ENCODE measurements around the gene PPM1G. TPM values are rescaled to one million over a fixed set of nuclear protein-coding genes. Genes with fewer than 3 reads are reported as not detected.

The PPM1G gene
- total and polyA plus RNA-seq, 10 donors = 36.0 to 59.3 (median 48.4) TPM

GRCh38 chr2:27347641-27348040 lies 61.8 kb downstream of the PPM1G start:
- no peak for DNase-seq
- WGBS, 5 donors = 94 to 100% (median 96%) methylated on average over 2 of the region's 2 CpGs
- TF ChIP-seq POLR2AphosphoS5 (IDR thresholded peaks at IDR 0.05) = no peak
- no peak for TF ChIP-seq POLR2A (IDR thresholded peaks at IDR 0.05)
- TF ChIP-seq CTCF (IDR thresholded peaks at IDR 0.05 in 8 of 11, conservative IDR thresholded peaks at IDR 0.05 in 3 of 11) = no peak
- no peak overlapping the region for H3K27ac ChIP-seq
- H3K4me3 ChIP-seq = no peak overlapping the region
- peaks cover 0 to 51% (median 10%) of the 10 kb centered on the region in 6 donors for H3K4me1 ChIP-seq
- peaks cover 0 to 53% (median 13%) of the 10 kb centered on the region in 6 donors for H3K36me3 ChIP-seq
- H3K9me3 ChIP-seq = no peaks in the 10 kb centered on the region
- H3K27me3 ChIP-seq (replicated peaks in 1 of 7) = no peaks in the 10 kb centered on the region
- intact Hi-C loops (cut with DNase I; ENCODE audit: low total_unique reads) = no loop called here

- Histone ChIP-seq H3K4me1 (no peaks in the 10 kb centered on the region), H3K27ac (no peak overlapping the region), H3K27me3 (replicated peaks in 1 of 7) (no peaks in the 10 kb centered on the region), H3K9me3 (no peaks in the 10 kb centered on the region), H3K36me3 (peaks cover 7 to 100% (median 89%) of the 10 kb centered on the region in 6 donors), H3K4me3 (no peak overlapping the region)
- intact Hi-C loops (cut with DNase I; ENCODE audit: low total_unique reads) = no loop called here
- 94 to 98% (median 97%) methylated on average over 7 of the region's 7 CpGs for WGBS, 5 donors
- no peak for DNase-seq
- no peak for TF ChIP-seq POLR2AphosphoS5 (IDR thresholded peaks at IDR 0.05)
- no peak for TF ChIP-seq CTCF (IDR thresholded peaks at IDR 0.05 in 8 of 11, conservative IDR thresholded peaks at IDR 0.05 in 3 of 11)
- TF ChIP-seq POLR2A (IDR thresholded peaks at IDR 0.05) = no peak
Observed at GRCh38 chr2:27336173-27336572, 73.2 kb downstream of the PPM1G start.

DNA sequence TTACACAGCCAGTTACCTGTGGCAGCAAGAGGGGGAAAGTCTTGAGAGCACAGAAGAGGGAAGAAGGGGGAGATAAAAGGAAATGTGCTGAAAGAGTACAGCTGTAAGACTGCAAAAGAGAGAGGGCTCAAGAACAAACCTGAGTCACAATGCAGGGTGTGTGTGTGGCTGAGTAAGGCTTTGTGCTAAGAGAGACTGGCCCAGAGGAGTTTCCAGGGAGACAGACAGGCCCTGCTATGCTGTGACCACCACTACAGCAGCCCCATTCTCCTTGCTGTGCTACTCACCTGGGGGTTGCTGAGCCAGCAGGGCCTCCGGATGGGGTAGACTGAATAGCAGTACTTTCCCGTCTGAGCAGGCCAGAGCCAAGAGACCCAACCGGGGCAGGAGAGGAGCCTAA lies 74.1 kb downstream of the PPM1G start:
- no peaks in the 10 kb centered on the region for H3K27me3 ChIP-seq (replicated peaks in 1 of 7)
- 93 to 95% (median 94%) methylated on average over 3 of the region's 3 CpGs for WGBS, 5 donors
- H3K9me3 ChIP-seq = no peaks in the 10 kb centered on the region
- H3K4me1 ChIP-seq = no peaks in the 10 kb centered on the region
- H3K4me3 ChIP-seq = no peak overlapping the region
- intact Hi-C loops (cut with DNase I; ENCODE audit: low total_unique reads) = no loop called here
- H3K27ac ChIP-seq = no peak overlapping the region
- TF ChIP-seq POLR2A (IDR thresholded peaks at IDR 0.05) (no peak), POLR2AphosphoS5 (IDR thresholded peaks at IDR 0.05) (no peak), CTCF (IDR thresholded peaks at IDR 0.05 in 8 of 11, conservative IDR thresholded peaks at IDR 0.05 in 3 of 11) (no peak)
- peaks cover 7 to 100% (median 88%) of the 10 kb centered on the region in 6 donors for H3K36me3 ChIP-seq
- DNase-seq = no peak

Other genes starting within 250 kb of the PPM1G start
- 100 to 1,000 TPM in 3 of 7 donors, 10 to 100 TPM in 4; 59.2 to 300 (median 92.8) TPM for gene ATRAID, start 197.6 kb downstream of the PPM1G start, total RNA-seq
- 100 to 1,000 TPM in 2 of 3 donors, 10 to 100 TPM in 1; 85.1 to 131 (median 116) TPM for gene ATRAID, start 197.6 kb downstream of the PPM1G start, polyA plus RNA-seq
- 10 to 100 TPM; 19.4 to 33.3 (median 23.2) TPM for gene SLC5A6, start 197.3 kb downstream of the PPM1G start, total RNA-seq
- 10 to 100 TPM; 11.9 to 15.4 (median 15.3) TPM for gene SLC5A6, start 197.3 kb downstream of the PPM1G start, polyA plus RNA-seq
- gene CAD, start 192.2 kb downstream of the PPM1G start, total RNA-seq = 10 to 100 TPM; 20.9 to 38.8 (median 30.3) TPM
- 10 to 100 TPM; 10.9 to 18.3 (median 14.2) TPM for gene CAD, start 192.2 kb downstream of the PPM1G start, polyA plus RNA-seq
- under 1 TPM in 2 of 7 donors, not detected in 5; 0.32 to 0.34 TPM for gene SLC30A3, start 146.5 kb downstream of the PPM1G start, total RNA-seq
- gene SLC30A3, start 146.5 kb downstream of the PPM1G start, polyA plus RNA-seq = under 1 TPM; 0.05 to 0.16 (median 0.07) TPM
- gene DNAJC5G, start 134.2 kb downstream of the PPM1G start, total RNA-seq = not detected
- gene DNAJC5G, start 134.2 kb downstream of the PPM1G start, polyA plus RNA-seq = not detected
- gene TRIM54, start 127.2 kb downstream of the PPM1G start, total RNA-seq = 1 to 10 TPM in 1 of 7 donors, under 1 TPM in 5, not detected in 1; 0.23 to 3.1 (median 0.48) TPM
- under 1 TPM; 0.22 to 0.77 (median 0.49) TPM for gene TRIM54, start 127.2 kb downstream of the PPM1G start, polyA plus RNA-seq
- gene UCN, start 101.1 kb downstream of the PPM1G start, total RNA-seq = 1 to 10 TPM; 1.9 to 3.9 (median 2.4) TPM
- gene UCN, start 101.1 kb downstream of the PPM1G start, polyA plus RNA-seq = 1 to 10 TPM; 2.5 to 4.4 (median 3.4) TPM
- 100 to 1,000 TPM in 1 of 7 donors, 10 to 100 TPM in 6; 58.0 to 101 (median 73.9) TPM for gene MPV17, start 86.5 kb downstream of the PPM1G start, total RNA-seq
- 10 to 100 TPM; 78.8 to 83.1 (median 81.7) TPM for gene MPV17, start 86.5 kb downstream of the PPM1G start, polyA plus RNA-seq
- 10 to 100 TPM; 56.8 to 73.8 (median 61.9) TPM for gene GTF3C2, start 52.8 kb downstream of the PPM1G start, total RNA-seq
- 10 to 100 TPM; 27.5 to 39.1 (median 37.1) TPM for gene GTF3C2, start 52.8 kb downstream of the PPM1G start, polyA plus RNA-seq
- 10 to 100 TPM; 26.5 to 33.9 (median 30.3) TPM for gene EIF2B4, start 39.3 kb downstream of the PPM1G start, total RNA-seq
- gene EIF2B4, start 39.3 kb downstream of the PPM1G start, polyA plus RNA-seq = 10 to 100 TPM; 33.4 to 58.1 (median 48.5) TPM
- 100 to 1,000 TPM; 102 to 140 (median 118) TPM for gene SNX17, start 39.0 kb downstream of the PPM1G start, total RNA-seq
- 100 to 1,000 TPM in 1 of 3 donors, 10 to 100 TPM in 2; 84.9 to 128 (median 86.5) TPM for gene SNX17, start 39.0 kb downstream of the PPM1G start, polyA plus RNA-seq
- 10 to 100 TPM; 13.6 to 20.2 (median 17.7) TPM for gene ZNF513, start 28.9 kb downstream of the PPM1G start, total RNA-seq
- 10 to 100 TPM; 14.2 to 29.0 (median 26.7) TPM for gene ZNF513, start 28.9 kb downstream of the PPM1G start, polyA plus RNA-seq
- gene NRBP1, start 19.0 kb upstream of the PPM1G start, total RNA-seq = 10 to 100 TPM; 57.8 to 82.0 (median 68.2) TPM
- 10 to 100 TPM; 41.8 to 52.9 (median 42.5) TPM for gene NRBP1, start 19.0 kb upstream of the PPM1G start, polyA plus RNA-seq
- 1 to 10 TPM in 6 of 7 donors, not detected in 1; 2.2 to 5.4 (median 3.3) TPM for gene KRTCAP3, start 32.8 kb upstream of the PPM1G start, total RNA-seq
- 1 to 10 TPM; 2.5 to 5.7 (median 4.5) TPM for gene KRTCAP3, start 32.8 kb upstream of the PPM1G start, polyA plus RNA-seq
- gene IFT172, start 80.2 kb upstream of the PPM1G start, total RNA-seq = 10 to 100 TPM; 25.1 to 44.3 (median 34.5) TPM
- 10 to 100 TPM; 14.4 to 48.4 (median 36.1) TPM for gene IFT172, start 80.2 kb upstream of the PPM1G start, polyA plus RNA-seq
- 10 to 100 TPM in 2 of 7 donors, 1 to 10 TPM in 5; 2.6 to 10.9 (median 8.1) TPM for gene FNDC4, start 85.6 kb upstream of the PPM1G start, total RNA-seq
- 1 to 10 TPM; 3.3 to 7.9 (median 4.2) TPM for gene FNDC4, start 85.6 kb upstream of the PPM1G start, polyA plus RNA-seq
- gene GCKR, start 87.2 kb upstream of the PPM1G start, total RNA-seq = 1 to 10 TPM in 6 of 7 donors, under 1 TPM in 1; 0.33 to 6.7 (median 3.3) TPM
- 1 to 10 TPM in 2 of 3 donors, under 1 TPM in 1; 0.59 to 3.4 (median 3.3) TPM for gene GCKR, start 87.2 kb upstream of the PPM1G start, polyA plus RNA-seq
- gene ZNF512, start 173.5 kb upstream of the PPM1G start, total RNA-seq = 10 to 100 TPM; 31.6 to 61.8 (median 38.4) TPM
- gene ZNF512, start 173.5 kb upstream of the PPM1G start, polyA plus RNA-seq = 10 to 100 TPM; 16.7 to 17.5 (median 17.2) TPM
- gene CCDC121, start 219.4 kb upstream of the PPM1G start, total RNA-seq = 1 to 10 TPM; 2.1 to 7.8 (median 4.0) TPM
- 1 to 10 TPM; 1.5 to 3.5 (median 1.7) TPM for gene CCDC121, start 219.4 kb upstream of the PPM1G start, polyA plus RNA-seq
- 10 to 100 TPM; 18.0 to 29.4 (median 23.5) TPM for gene GPN1, start 219.5 kb upstream of the PPM1G start, total RNA-seq
- 10 to 100 TPM; 20.7 to 27.8 (median 24.8) TPM for gene GPN1, start 219.5 kb upstream of the PPM1G start, polyA plus RNA-seq